HepG2 (cell line): ENCODE measurements around the gene CYP11A1. TPM values are rescaled to one million over a fixed set of nuclear protein-coding genes. Genes with fewer than 3 reads are reported as not detected.
A peak's percentile ranks its signal among the peaks of the same experiment; 100 is the strongest.

Experiments used
- ATAD3A ChIP-seq: sonication (generic); formaldehyde crosslinking; IDR thresholded peaks from 2 replicates; pipeline ENCODE4 v1.4.0; 2020; ENCODE audit warnings: missing genetic modification reagents
- BCL6 ChIP-seq: IDR thresholded peaks from 2 replicates; pipeline ENCODE4 v1.6.1; 2016; ENCODE audit warnings: missing genetic modification reagents, missing compliant biosample characterization
- BHLHE40 ChIP-seq: IDR thresholded peaks from 2 replicates; pipeline ENCODE4 v1.6.1; 2011; ENCODE audit warnings: low read length, improper control_type of control experiment
- DNMT3B ChIP-seq: conservative IDR thresholded peaks from 2 replicates; pipeline ENCODE4 v1.6.1; 2016; ENCODE audit warnings: missing biosample characterization, control low read depth
- FOSL2 ChIP-seq: sonication (generic); formaldehyde crosslinking; IDR thresholded peaks from 2 replicates; pipeline ENCODE4 v1.4.0; 2020; ENCODE audit warnings: missing genetic modification reagents
- MED8 ChIP-seq: sonication (generic); formaldehyde crosslinking; IDR thresholded peaks from 2 replicates; pipeline ENCODE4 v1.8.1; 2023; ENCODE audit warnings: mild to moderate bottlenecking, missing genetic modification reagents; ENCODE audit not compliant: insufficient replicate concordance
- NFE2L2 ChIP-seq: fragments of 150-350 bp; IDR thresholded peaks from 2 replicates; pipeline ENCODE4 v1.6.1; 2014; ENCODE audit warnings: low read length
- NR3C1 ChIP-seq: sonication (generic); formaldehyde crosslinking; IDR thresholded peaks from 2 replicates; pipeline ENCODE4 v1.4.0; 2020; ENCODE audit warnings: missing genetic modification reagents
- PCBP2 ChIP-seq: fragments of 200-400 bp; formaldehyde crosslinking; optimal IDR thresholded peaks from 2 replicates; pipeline ENCODE3; 2018; ENCODE audit warnings: low read length, low read depth; ENCODE audit not compliant: poor library complexity, severe bottlenecking
- TBL1XR1 ChIP-seq: fragments of 150-350 bp; IDR thresholded peaks from 2 replicates; pipeline ENCODE4 v1.6.1; 2014; ENCODE audit warnings: borderline replicate concordance, low read length; ENCODE audit not compliant: partially characterized antibody
- ZBTB7B ChIP-seq: sonication (generic); formaldehyde crosslinking; IDR thresholded peaks from 2 replicates; pipeline ENCODE4 v1.4.0; 2020; ENCODE audit warnings: missing genetic modification reagents
- ZFP90 ChIP-seq: sonication (generic); formaldehyde crosslinking; IDR thresholded peaks from 2 replicates; pipeline ENCODE4 v1.8.0; 2022; ENCODE audit warnings: missing genetic modification reagents, mild to moderate bottlenecking, inconsistent platforms, borderline replicate concordance
- ZFP91 ChIP-seq: sonication (generic); formaldehyde crosslinking; IDR thresholded peaks from 2 replicates; pipeline ENCODE4 v1.9.0; 2022; ENCODE audit warnings: missing genetic modification reagents, mild to moderate bottlenecking, borderline replicate concordance
- ZNF10 ChIP-seq: sonication (generic); formaldehyde crosslinking; IDR thresholded peaks from 2 replicates; pipeline ENCODE4 v1.4.0; 2020; ENCODE audit warnings: mild to moderate bottlenecking, low read depth, missing genetic modification reagents, borderline replicate concordance
- ZNF136 ChIP-seq: sonication (generic); formaldehyde crosslinking; IDR thresholded peaks from 2 replicates; pipeline ENCODE4 v1.8.1; 2022; ENCODE audit warnings: low read depth, mild to moderate bottlenecking, moderate library complexity, missing genetic modification reagents
- ZNF232 ChIP-seq: sonication (generic); formaldehyde crosslinking; IDR thresholded peaks from 2 replicates; pipeline ENCODE4 v1.4.0; 2020; ENCODE audit warnings: missing genetic modification reagents, borderline replicate concordance
- ZNF317 ChIP-seq: sonication (generic); formaldehyde crosslinking; IDR thresholded peaks from 2 replicates; pipeline ENCODE4 v1.5.0; 2020; ENCODE audit warnings: mild to moderate bottlenecking, missing genetic modification reagents
- ZNF780A ChIP-seq: sonication (generic); formaldehyde crosslinking; IDR thresholded peaks from 2 replicates; pipeline ENCODE4 v1.8.0; 2022; ENCODE audit warnings: mild to moderate bottlenecking, missing genetic modification reagents, moderate library complexity
- polyA plus RNA-seq, 8 experiments: library from polyadenylated mRNA; depleted of rRNA in 3 of 8; stranded (reverse) in 7 of 8; unstranded in 1 of 8; fragments of >200 nt; fragmentation: Illumina TruSeq in 4 of 8; extraction: Trizol in 4 of 8; gene quantifications; 2 replicates each; pipeline versions ENCODE4 v1.2.1 to v1.2.3, GENCODE V29; 2011 to 2016; ENCODE audit warnings: low read depth in 4 of 8, missing spikeins in 1 of 8, mixed read lengths in 1 of 8; ENCODE audit not compliant: insufficient read depth in 1 of 8
- total RNA-seq, 5 experiments: library from RNA; depleted of rRNA; stranded (reverse); fragments of >200 nt; fragmentation: Illumina TruSeq; extraction: Trizol; gene quantifications; 2 replicates each; pipeline ENCODE4 v1.2.3, GENCODE V29; 2016; ENCODE audit warnings: low read depth in 1 of 5
- TF ChIP-seq, protein P1 (sequence below): IDR thresholded peaks from 2 replicates; pipeline ENCODE4 v1.6.1; 2016; ENCODE audit warnings: low read depth, control low read depth
- TF ChIP-seq, protein P2 (sequence below): sonication (generic); formaldehyde crosslinking; conservative IDR thresholded peaks from 2 replicates; pipeline ENCODE4 v1.4.0; 2020; ENCODE audit warnings: missing genetic modification reagents
- TF ChIP-seq, protein P3 (sequence below): sonication (generic); formaldehyde crosslinking; IDR thresholded peaks from 2 replicates; pipeline ENCODE4 v1.4.0; 2020; ENCODE audit warnings: missing genetic modification reagents, borderline replicate concordance
- TF ChIP-seq, protein P4 (sequence below): sonication (generic); formaldehyde crosslinking; IDR thresholded peaks from 2 replicates; pipeline ENCODE4 v1.4.0; 2020; ENCODE audit warnings: mild to moderate bottlenecking, missing genetic modification reagents

The CYP11A1 gene
- total and polyA plus RNA-seq, 2 of the 13 experiments (the other 11 are each of a cell fraction or from before 2014, with no cell fraction given): 0.66 to 0.92 TPM

GRCh38 chr15:74291101-74292071, 76.1 kb downstream of the CYP11A1 start (continued):
- TF ChIP-seq, protein P1, sequence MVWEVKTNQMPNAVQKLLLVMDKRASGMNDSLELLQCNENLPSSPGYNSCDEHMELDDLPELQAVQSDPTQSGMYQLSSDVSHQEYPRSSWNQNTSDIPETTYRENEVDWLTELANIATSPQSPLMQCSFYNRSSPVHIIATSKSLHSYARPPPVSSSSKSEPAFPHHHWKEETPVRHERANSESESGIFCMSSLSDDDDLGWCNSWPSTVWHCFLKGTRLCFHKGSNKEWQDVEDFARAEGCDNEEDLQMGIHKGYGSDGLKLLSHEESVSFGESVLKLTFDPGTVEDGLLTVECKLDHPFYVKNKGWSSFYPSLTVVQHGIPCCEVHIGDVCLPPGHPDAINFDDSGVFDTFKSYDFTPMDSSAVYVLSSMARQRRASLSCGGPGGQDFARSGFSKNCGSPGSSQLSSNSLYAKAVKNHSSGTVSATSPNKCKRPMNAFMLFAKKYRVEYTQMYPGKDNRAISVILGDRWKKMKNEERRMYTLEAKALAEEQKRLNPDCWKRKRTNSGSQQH (CRISPR knock-in tag): peak; percentile 87; the same call in 1 of the 2 replicates
- TF ChIP-seq ZFP91 (CRISPR knock-in tag) (peak; percentile 48; the same call in 1 of the 2 replicates), TBL1XR1 (no peak), ATAD3A (CRISPR knock-in tag) (0 out of 2 replicates have a peak, but pooled peaks have one; percentile 74), BCL6 (CRISPR knock-in tag) (peak; percentile 31; the same call in 1 of the 2 replicates), ZNF317 (CRISPR knock-in tag) (no peak), BHLHE40 (no peak), ZNF780A (CRISPR knock-in tag) (no peak), ZNF10 (CRISPR knock-in tag) (no peak), ZFP90 (CRISPR knock-in tag) (peak; percentile 49; the same call in 1 of the 2 replicates), MED8 (CRISPR knock-in tag) (no peak), DNMT3B (CRISPR knock-in tag) (peak; percentile 74; the same call in 1 of the 2 replicates), FOSL2 (peak; percentile 51), NR3C1 (CRISPR knock-in tag) (no peak), ZNF136 (CRISPR knock-in tag) (no peak), ZNF232 (peak; percentile 98), NFE2L2 (no peak), PCBP2 (no peak), ZBTB7B (CRISPR knock-in tag) (no peak)
- TF ChIP-seq, protein P2, sequence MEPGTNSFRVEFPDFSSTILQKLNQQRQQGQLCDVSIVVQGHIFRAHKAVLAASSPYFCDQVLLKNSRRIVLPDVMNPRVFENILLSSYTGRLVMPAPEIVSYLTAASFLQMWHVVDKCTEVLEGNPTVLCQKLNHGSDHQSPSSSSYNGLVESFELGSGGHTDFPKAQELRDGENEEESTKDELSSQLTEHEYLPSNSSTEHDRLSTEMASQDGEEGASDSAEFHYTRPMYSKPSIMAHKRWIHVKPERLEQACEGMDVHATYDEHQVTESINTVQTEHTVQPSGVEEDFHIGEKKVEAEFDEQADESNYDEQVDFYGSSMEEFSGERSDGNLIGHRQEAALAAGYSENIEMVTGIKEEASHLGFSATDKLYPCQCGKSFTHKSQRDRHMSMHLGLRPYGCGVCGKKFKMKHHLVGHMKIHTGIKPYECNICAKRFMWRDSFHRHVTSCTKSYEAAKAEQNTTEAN: peak; percentile 91
- TF ChIP-seq, protein P3, sequence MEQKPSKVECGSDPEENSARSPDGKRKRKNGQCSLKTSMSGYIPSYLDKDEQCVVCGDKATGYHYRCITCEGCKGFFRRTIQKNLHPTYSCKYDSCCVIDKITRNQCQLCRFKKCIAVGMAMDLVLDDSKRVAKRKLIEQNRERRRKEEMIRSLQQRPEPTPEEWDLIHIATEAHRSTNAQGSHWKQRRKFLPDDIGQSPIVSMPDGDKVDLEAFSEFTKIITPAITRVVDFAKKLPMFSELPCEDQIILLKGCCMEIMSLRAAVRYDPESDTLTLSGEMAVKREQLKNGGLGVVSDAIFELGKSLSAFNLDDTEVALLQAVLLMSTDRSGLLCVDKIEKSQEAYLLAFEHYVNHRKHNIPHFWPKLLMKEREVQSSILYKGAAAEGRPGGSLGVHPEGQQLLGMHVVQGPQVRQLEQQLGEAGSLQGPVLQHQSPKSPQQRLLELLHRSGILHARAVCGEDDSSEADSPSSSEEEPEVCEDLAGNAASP (CRISPR knock-in tag): peak; percentile 77
- TF ChIP-seq, protein P4, sequence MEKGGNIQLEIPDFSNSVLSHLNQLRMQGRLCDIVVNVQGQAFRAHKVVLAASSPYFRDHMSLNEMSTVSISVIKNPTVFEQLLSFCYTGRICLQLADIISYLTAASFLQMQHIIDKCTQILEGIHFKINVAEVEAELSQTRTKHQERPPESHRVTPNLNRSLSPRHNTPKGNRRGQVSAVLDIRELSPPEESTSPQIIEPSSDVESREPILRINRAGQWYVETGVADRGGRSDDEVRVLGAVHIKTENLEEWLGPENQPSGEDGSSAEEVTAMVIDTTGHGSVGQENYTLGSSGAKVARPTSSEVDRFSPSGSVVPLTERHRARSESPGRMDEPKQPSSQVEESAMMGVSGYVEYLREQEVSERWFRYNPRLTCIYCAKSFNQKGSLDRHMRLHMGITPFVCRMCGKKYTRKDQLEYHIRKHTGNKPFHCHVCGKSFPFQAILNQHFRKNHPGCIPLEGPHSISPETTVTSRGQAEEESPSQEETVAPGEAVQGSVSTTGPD (CRISPR knock-in tag): no peak
